Measurements from ENCODE around the gene MYH11.
"Not testable (repeated sequence)": the region's sequence is repeated elsewhere in the genome, so short reads cannot be mapped to it uniquely, and the experiment has no call there.

Gene MYH11

GRCh38 chr16:15703029-15703736, 153.6 kb downstream of the MYH11 start:
- DNase-seq = no peak

GRCh38 chr16:15701975-15702970, 154.6 kb downstream of the MYH11 start:
- DNase-seq = no peak

GRCh38 chr16:15701367-15701766, 155.5 kb downstream of the MYH11 start:
- DNase-seq = no peak

GRCh38 chr16:15699819-15700218, 157.0 kb downstream of the MYH11 start:
- no peak for DNase-seq

GRCh38 chr16:15694499-15694898, 162.3 kb downstream of the MYH11 start:
- DNase-seq = no peak

GRCh38 chr16:15692508-15692907, 164.3 kb downstream of the MYH11 start:
- not testable (repeated sequence) for DNase-seq

GRCh38 chr16:15691046-15691445, 165.8 kb downstream of the MYH11 start:
- DNase-seq = no peak

GRCh38 chr16:15690296-15690695, 166.5 kb downstream of the MYH11 start:
- DNase-seq = no peak

DNA sequence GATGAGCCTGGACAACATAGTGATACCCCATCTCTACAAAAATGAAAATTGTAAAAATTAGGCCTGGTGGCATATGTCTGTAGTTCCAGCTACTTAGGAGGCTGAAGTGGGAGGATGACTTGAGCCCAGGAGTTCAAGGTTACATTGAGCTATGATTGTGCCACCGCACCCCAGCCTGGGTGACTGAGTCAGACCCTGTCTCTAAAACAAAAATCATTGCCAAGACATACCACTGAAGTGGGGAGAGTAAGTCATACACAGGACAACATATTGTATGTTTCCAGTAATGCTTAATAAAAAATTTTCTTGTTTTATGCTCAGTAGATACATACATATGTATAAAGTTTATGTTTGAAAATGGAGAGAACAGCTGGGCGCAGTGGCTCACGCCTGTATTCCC, 167.5 kb downstream of the MYH11 start:
- no peak for DNase-seq

DNA sequence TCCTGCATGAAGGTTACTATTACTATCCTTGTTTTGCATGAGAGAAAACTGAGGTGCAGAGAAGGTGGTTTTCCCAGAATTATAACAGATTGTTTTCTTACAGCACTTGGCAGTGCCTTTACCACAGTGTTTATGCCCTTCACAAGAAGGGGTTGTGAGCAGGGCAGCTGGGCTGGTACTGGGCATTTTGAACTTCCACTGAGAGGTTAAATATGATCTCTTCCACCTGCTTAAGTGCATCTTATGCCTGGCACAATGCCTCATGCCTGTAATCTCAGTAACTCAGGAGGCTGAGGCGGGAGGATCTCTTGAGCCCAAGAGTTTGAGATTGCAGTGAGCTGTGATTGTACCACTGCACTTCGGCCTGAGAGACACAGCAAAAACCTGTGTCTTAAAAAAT, 170.5 kb downstream of the MYH11 start:
- DNase-seq = no peak

GRCh38 chr16:15682105-15682570, 174.7 kb downstream of the MYH11 start:
- DNase-seq = peak; percentile 48 to 50

DNA sequence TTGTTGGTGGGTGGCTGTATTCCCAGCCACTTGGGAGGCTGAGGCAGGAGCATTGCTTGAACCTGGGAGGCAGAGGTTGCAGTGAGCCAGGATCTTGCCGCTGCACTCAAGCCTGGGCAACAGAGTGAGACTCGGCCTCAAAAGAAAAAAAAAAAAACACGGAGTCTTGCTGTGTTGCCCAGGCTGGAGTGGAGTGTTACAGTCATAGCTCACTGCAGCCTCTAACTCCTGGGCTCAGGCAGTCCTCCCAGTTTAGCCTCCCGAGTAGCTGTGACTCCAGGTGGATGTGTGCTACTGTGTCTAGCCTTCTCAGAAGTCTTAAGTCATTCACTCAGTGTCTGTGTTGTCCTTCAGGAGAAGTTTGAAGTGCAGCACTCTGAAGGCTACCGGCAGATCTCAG, 179.4 kb downstream of the MYH11 start:
- DNase-seq = no peak

- no peak for DNase-seq
Measured at GRCh38 chr16:15676506-15676905, 180.3 kb downstream of the MYH11 start.

GRCh38 chr16:15674571-15674970, 182.3 kb downstream of the MYH11 start:
- DNase-seq = no peak

- peak; percentile 53 to 60 for DNase-seq
Measured at GRCh38 chr16:15672514-15673167, 184.2 kb downstream of the MYH11 start.

GRCh38 chr16:15672127-15672513, 184.7 kb downstream of the MYH11 start:
- not testable (repeated sequence) for DNase-seq

GRCh38 chr16:15671530-15672117, 185.2 kb downstream of the MYH11 start:
- DNase-seq = no peak

- DNase-seq = no peak
Measured at GRCh38 chr16:15667091-15667742, 189.6 kb downstream of the MYH11 start.

- no peak for DNase-seq
Measured at GRCh38 chr16:15665107-15665506, 191.7 kb downstream of the MYH11 start.

- DNase-seq = no peak
Measured at GRCh38 chr16:15660203-15660601, 196.6 kb downstream of the MYH11 start.

- DNase-seq = no peak
Measured at GRCh38 chr16:15658556-15658955, 198.3 kb downstream of the MYH11 start.

GRCh38 chr16:15658149-15658548, 198.7 kb downstream of the MYH11 start:
- DNase-seq = no peak
